ENCODE results near the gene TRNAU1AP. TPM values are rescaled to one million over a fixed set of nuclear protein-coding genes. Genes with fewer than 3 reads are reported as not detected.

The TRNAU1AP gene
- total RNA-seq, 1 donor from 2014 or later: 19.3 TPM

DNA sequence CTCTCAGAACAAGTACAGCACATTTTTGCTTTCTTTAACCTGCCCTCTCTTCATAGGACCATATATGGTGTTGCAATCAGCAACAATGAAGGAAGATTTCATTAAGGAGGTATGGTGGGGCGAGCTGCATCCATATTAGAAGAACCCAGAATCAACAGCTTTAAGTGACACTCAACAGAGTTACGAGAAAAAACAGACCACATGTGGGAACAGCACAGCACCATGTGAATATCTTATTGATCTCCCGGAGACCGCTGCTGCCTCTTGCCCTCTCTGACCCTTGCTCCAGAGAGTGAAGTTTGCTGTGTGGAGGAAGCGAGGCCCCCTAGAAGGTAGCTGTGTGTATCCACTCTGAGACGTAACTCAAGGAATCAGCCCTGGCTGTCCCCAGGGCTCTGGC is 52.1 kb downstream of the TRNAU1AP start:
- DNase-seq (ENCODE audit: low spot score): no peak

GRCh38 chr1:28606771-28607170 is 53.9 kb downstream of the TRNAU1AP start:
- DNase-seq (ENCODE audit: low spot score): no peak

GRCh38 chr1:28613175-28613574 is 60.3 kb downstream of the TRNAU1AP start:
- no peak for DNase-seq (ENCODE audit: low spot score)

Other genes starting within 250 kb of the TRNAU1AP start
- 13.1 TPM for gene MED18, start 224.0 kb upstream of the TRNAU1AP start, total RNA-seq
- 36.5 TPM for gene PHACTR4, start 183.3 kb upstream of the TRNAU1AP start, total RNA-seq
- gene RCC1, start 47.0 kb upstream of the TRNAU1AP start, total RNA-seq: 30.3 TPM
- 1.8 TPM for gene RAB42, start 39.2 kb downstream of the TRNAU1AP start, total RNA-seq
- 16.3 TPM for gene TAF12, start 90.0 kb downstream of the TRNAU1AP start, total RNA-seq
- gene RNU11, start 95.5 kb downstream of the TRNAU1AP start, total RNA-seq: not detected
- gene GMEB1, start 115.7 kb downstream of the TRNAU1AP start, total RNA-seq: 11.7 TPM
- gene YTHDF2, start 183.9 kb downstream of the TRNAU1AP start, total RNA-seq: 52.0 TPM